Left renal pelvis (tissue), 4 donors: ENCODE results near the gene TMEM200B. TPM values are rescaled to one million over a fixed set of nuclear protein-coding genes. Genes with fewer than 3 reads are reported as not detected.
"Not testable (repeated sequence)": the region's sequence is repeated elsewhere in the genome, so short reads cannot be mapped to it uniquely, and the experiment has no call there.

Experiments used
- DNase-seq, 4 donors: peaks; one replicate each; pipeline ENCODE4 v3.0.0-alpha.2; 2013; ENCODE audit warnings: low read depth in 4 of 4, low spot score in 3 of 4
- polyA plus RNA-seq, 4 donors: library from polyadenylated mRNA; unstranded; fragments of 120-200 nt; gene quantifications; one replicate each; pipeline ENCODE4 v1.2.1, GENCODE V29; 2013; ENCODE audit not compliant: insufficient read length in 4 of 4

TMEM200B gene
- polyA plus RNA-seq, 4 donors, result 14.4 to 39.1 (median 16.4) TPM

GRCh38 chr1:29113413-29114117 lies 10.1 kb downstream of the TMEM200B start:
- no peak for DNase-seq

GRCh38 chr1:29112705-29113412 lies 10.8 kb downstream of the TMEM200B start:
- DNase-seq, result no peak

- not testable (repeated sequence) for DNase-seq
Measured at GRCh38 chr1:29108041-29108440, 15.7 kb downstream of the TMEM200B start.

- no peak for DNase-seq
Measured at GRCh38 chr1:29105822-29106221, 17.9 kb downstream of the TMEM200B start.

GRCh38 chr1:29100487-29100886 lies 23.2 kb downstream of the TMEM200B start:
- no peak for DNase-seq

GRCh38 chr1:29099286-29099685 lies 24.4 kb downstream of the TMEM200B start:
- no peak for DNase-seq

- no peak for DNase-seq
Measured at GRCh38 chr1:29096231-29096886, 27.3 kb downstream of the TMEM200B start.

- DNase-seq, result no peak
Measured at GRCh38 chr1:29094954-29095353, 28.7 kb downstream of the TMEM200B start.

- DNase-seq, result no peak
Measured at GRCh38 chr1:29094433-29094832, 29.3 kb downstream of the TMEM200B start.

- DNase-seq, result not testable (repeated sequence)
Measured at GRCh38 chr1:29092704-29093103, 31.0 kb downstream of the TMEM200B start.

- DNase-seq, result no peak
Measured at GRCh38 chr1:29090937-29091618, 32.6 kb downstream of the TMEM200B start.

- no peak for DNase-seq
Measured at GRCh38 chr1:29084196-29084521, 39.5 kb downstream of the TMEM200B start.

GRCh38 chr1:29083317-29084195 lies 40.1 kb downstream of the TMEM200B start:
- no peak for DNase-seq

GRCh38 chr1:29082519-29082918 lies 41.2 kb downstream of the TMEM200B start:
- DNase-seq, result no peak

GRCh38 chr1:29081201-29081600 lies 42.5 kb downstream of the TMEM200B start:
- DNase-seq, result no peak

- DNase-seq, result not testable (repeated sequence)
Measured at GRCh38 chr1:29079916-29080629, 43.6 kb downstream of the TMEM200B start.

GRCh38 chr1:29077155-29077554 lies 46.5 kb downstream of the TMEM200B start:
- DNase-seq, result no peak
